WTC11 (cell line): ENCODE data around the gene ACOT4. TPM values are rescaled to one million over a fixed set of nuclear protein-coding genes. Genes with fewer than 3 reads are reported as not detected.

Source experiments
- ATAC-seq: fragments of 200-7000 bp; cut with Tn5 transposase; 2 replicates; pipeline ENCODE4 v1.10.0; 2021; ENCODE audit warnings: mild to moderate bottlenecking, moderate library complexity
- CTCF ChIA-PET: fragments of 300-600 bp; sonication (Branson Sonifier 250); formaldehyde crosslinking; loops from one replicate; lab custom pipeline; 2021; ENCODE audit warnings: antibody characterized with exemption; lab: Charles Lee
- POLR2A ChIA-PET: fragments of 350-600 bp; sonication (Branson Sonifier 250); formaldehyde crosslinking; loops from one replicate; lab custom pipeline; 2021; ENCODE audit warnings: antibody characterized with exemption; lab: Charles Lee
- DNase-seq: peaks from one replicate; pipeline ENCODE4 v3.0.0; 2021; ENCODE audit warnings: low spot score
- H3K27ac Mint-ChIP-seq: 2 replicates; pipeline ENCODE4 v1.8.0; 2021; ENCODE audit warnings: mixed read lengths
- H3K27me3 Mint-ChIP-seq: 2 replicates; pipeline ENCODE4 v1.8.0; 2021; ENCODE audit warnings: low read depth, mild to moderate bottlenecking, moderate library complexity, mixed read lengths
- H3K36me3 Mint-ChIP-seq: 2 replicates; pipeline ENCODE4 v1.8.0; 2021; ENCODE audit warnings: mixed read lengths
- H3K4me1 Mint-ChIP-seq: 2 replicates; pipeline ENCODE4 v1.8.0; 2022; ENCODE audit warnings: mixed read lengths
- H3K4me3 Mint-ChIP-seq: 2 replicates; pipeline ENCODE4 v1.8.0; 2021; ENCODE audit warnings: mild to moderate bottlenecking, moderate library complexity, mixed read lengths
- H3K9me3 Mint-ChIP-seq: 2 replicates; pipeline ENCODE4 v1.8.0; 2021; ENCODE audit warnings: mixed read lengths
- ATF1 ChIP-seq: sonication (generic); formaldehyde crosslinking; IDR thresholded peaks from 2 replicates; pipeline ENCODE4 v1.8.1; 2023; ENCODE audit warnings: mild to moderate bottlenecking, moderate library complexity, missing genetic modification reagents
- ELF4 ChIP-seq: sonication (generic); formaldehyde crosslinking; IDR thresholded peaks from 2 replicates; pipeline ENCODE4 v1.8.1; 2022; ENCODE audit warnings: low read depth, mild to moderate bottlenecking, moderate library complexity, missing genetic modification reagents
- ESRRA ChIP-seq: sonication (generic); formaldehyde crosslinking; IDR thresholded peaks from 2 replicates; pipeline ENCODE4 v1.8.1; 2022; ENCODE audit warnings: mild to moderate bottlenecking, missing genetic modification reagents, borderline replicate concordance
- FOXP1 ChIP-seq: sonication (generic); formaldehyde crosslinking; IDR thresholded peaks from 2 replicates; pipeline ENCODE4 v1.8.0; 2022; ENCODE audit warnings: missing genetic modification reagents, mild to moderate bottlenecking, moderate library complexity, borderline replicate concordance
- GABPB1 ChIP-seq: sonication (generic); formaldehyde crosslinking; IDR thresholded peaks from 2 replicates; pipeline ENCODE4 v1.8.1; 2023; ENCODE audit warnings: mild to moderate bottlenecking, missing genetic modification reagents
- GRHL2 ChIP-seq: fragments of 250-450 bp; sonication (Bioruptor Pico); IDR thresholded peaks from 2 replicates; pipeline ENCODE4 v1.8.0; 2022; ENCODE audit warnings: mild to moderate bottlenecking, moderate library complexity; ENCODE audit not compliant: insufficient replicate concordance, severe bottlenecking
- HMGA2 ChIP-seq: fragments of 250-450 bp; sonication (Bioruptor Pico); IDR thresholded peaks from 2 replicates; pipeline ENCODE4 v1.4.0; 2021; ENCODE audit warnings: mild to moderate bottlenecking, moderate library complexity
- JUN ChIP-seq: sonication (generic); formaldehyde crosslinking; IDR thresholded peaks from 2 replicates; pipeline ENCODE4 v1.8.0; 2023; ENCODE audit warnings: mild to moderate bottlenecking, missing genetic modification reagents
- NFYB ChIP-seq: sonication (generic); formaldehyde crosslinking; conservative IDR thresholded peaks from 2 replicates; pipeline ENCODE4 v1.8.0; 2022; ENCODE audit warnings: low read depth, missing genetic modification reagents
- NR3C1 ChIP-seq: sonication (generic); formaldehyde crosslinking; conservative IDR thresholded peaks from 2 replicates; pipeline ENCODE4 v1.8.1; 2023; ENCODE audit warnings: low read depth, mild to moderate bottlenecking, missing genetic modification reagents
- SMAD3 ChIP-seq: sonication (generic); formaldehyde crosslinking; IDR thresholded peaks from 2 replicates; pipeline ENCODE4 v1.8.0; 2022; ENCODE audit warnings: missing genetic modification reagents, mild to moderate bottlenecking, borderline replicate concordance
- ZBTB21 ChIP-seq: sonication (generic); formaldehyde crosslinking; IDR thresholded peaks from 2 replicates; pipeline ENCODE4 v1.8.1; 2023; ENCODE audit warnings: mild to moderate bottlenecking, missing genetic modification reagents, borderline replicate concordance
- ZNF121 ChIP-seq: sonication (generic); formaldehyde crosslinking; IDR thresholded peaks from 2 replicates; pipeline ENCODE4 v1.8.0; 2023; ENCODE audit warnings: missing genetic modification reagents
- ZNF219 ChIP-seq: sonication (generic); formaldehyde crosslinking; IDR thresholded peaks from 2 replicates; pipeline ENCODE4 v1.8.0; 2023; ENCODE audit warnings: missing genetic modification reagents, mild to moderate bottlenecking, borderline replicate concordance
- ZNF232 ChIP-seq: sonication (generic); formaldehyde crosslinking; IDR thresholded peaks from 2 replicates; pipeline ENCODE4 v1.8.0; 2022; ENCODE audit warnings: mild to moderate bottlenecking, missing genetic modification reagents
- ZNF423 ChIP-seq: fragments of 250-450 bp; sonication (Bioruptor Pico); IDR thresholded peaks from 2 replicates; pipeline ENCODE4 v2.1.2; 2022; ENCODE audit warnings: mild to moderate bottlenecking, moderate library complexity
- total RNA-seq: library from RNA; stranded (reverse); gene quantifications from 3 replicates; pipeline ENCODE4 v1.2.3, GENCODE V29; 2021
- TF ChIP-seq, protein P1 (sequence below): sonication (generic); formaldehyde crosslinking; IDR thresholded peaks from 2 replicates; pipeline ENCODE4 v1.8.0; 2022; ENCODE audit warnings: mild to moderate bottlenecking, missing genetic modification reagents
- TF ChIP-seq, protein P2 (sequence below): sonication (generic); formaldehyde crosslinking; IDR thresholded peaks from 2 replicates; pipeline ENCODE4 v1.8.0; 2022; ENCODE audit warnings: mild to moderate bottlenecking, missing genetic modification reagents
- TF ChIP-seq, protein P3 (sequence below): sonication (generic); formaldehyde crosslinking; IDR thresholded peaks from 2 replicates; pipeline ENCODE4 v1.8.1; 2023; ENCODE audit warnings: mild to moderate bottlenecking, missing genetic modification reagents, moderate library complexity
- TF ChIP-seq, protein P4 (sequence below): sonication (generic); formaldehyde crosslinking; IDR thresholded peaks from 2 replicates; pipeline ENCODE4 v1.8.1; 2023; ENCODE audit warnings: mild to moderate bottlenecking, missing genetic modification reagents, moderate library complexity
- TF ChIP-seq, protein P5 (sequence below): sonication (generic); formaldehyde crosslinking; IDR thresholded peaks from 2 replicates; pipeline ENCODE4 v1.8.0; 2023; ENCODE audit warnings: missing genetic modification reagents, mild to moderate bottlenecking, borderline replicate concordance
- TF ChIP-seq, protein P6 (sequence below): fragments of 250-450 bp; sonication (Bioruptor Pico); IDR thresholded peaks from 2 replicates; pipeline ENCODE4 v1.9.0; 2021; ENCODE audit warnings: moderate library complexity, mild to moderate bottlenecking, inconsistent platforms, borderline replicate concordance
- TF ChIP-seq, protein P7 (sequence below): fragments of 200-600 bp; IDR thresholded peaks from 2 replicates; pipeline ENCODE4 v1.8.0; 2022; ENCODE audit warnings: antibody characterized with exemption

ACOT4 gene
- total RNA-seq, 1 experiment from 2014 or later: 1.6 TPM

DNA sequence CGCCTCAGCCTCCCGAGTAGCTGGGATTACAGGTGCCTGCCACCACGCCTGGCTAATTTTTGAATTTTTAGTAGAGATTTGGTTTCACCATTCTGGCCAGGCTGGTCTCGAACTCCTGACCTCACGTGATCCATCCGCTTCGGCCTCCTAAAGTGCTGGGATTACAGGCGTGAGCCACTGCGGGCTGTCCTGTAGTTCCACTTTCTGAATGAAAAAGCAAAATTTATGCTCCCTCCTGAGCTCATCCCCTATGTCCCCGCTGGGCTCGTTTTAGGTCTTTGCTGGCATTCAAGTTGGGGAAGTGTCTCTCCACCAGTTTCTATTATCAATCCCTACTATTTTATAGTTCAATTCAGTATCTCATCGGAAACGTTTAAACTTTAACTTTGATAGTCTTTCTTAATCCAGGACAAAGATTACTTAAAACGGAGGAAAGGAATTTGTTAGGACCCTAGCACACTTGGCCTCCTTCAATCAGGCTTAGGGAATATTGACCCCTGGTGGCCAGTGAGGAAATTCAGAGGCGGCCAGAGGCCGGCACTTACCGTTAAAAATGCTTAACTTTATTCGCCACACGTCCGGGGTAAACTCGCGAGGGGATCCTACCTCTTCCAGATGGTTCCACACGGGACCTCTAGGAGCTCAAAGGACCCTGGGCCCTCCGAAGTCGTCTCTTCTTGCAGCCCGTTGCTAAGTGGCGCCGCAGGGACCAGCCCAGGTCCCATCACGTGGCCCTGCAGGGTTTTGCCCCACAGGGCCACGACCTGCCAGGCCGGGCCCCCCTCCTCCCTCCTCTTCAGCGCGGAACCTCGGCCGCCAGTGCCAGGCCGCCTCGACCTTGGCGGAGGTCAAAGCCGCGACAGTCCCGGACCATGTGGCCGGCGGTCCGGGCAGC is 41.7 kb downstream of the ACOT4 start:
- Mint-ChIP-seq H3K4me1 (peaks cover 12% of the 10 kb centered on the region), H3K27me3 (peaks cover 2% of the 10 kb centered on the region; the same call in 1 of the 2 replicates), H3K36me3 (no peaks in the 10 kb centered on the region), H3K27ac (peak overlapping the region; percentile 96), H3K4me3 (peak overlapping the region; percentile 77), H3K9me3 (no peaks in the 10 kb centered on the region)
- DNase-seq (peak; percentile 67), ATAC-seq (peak; percentile 61)
- ChIA-PET CTCF (interaction anchor here (0.6 to 3.6 kb wide), 28 partner anchors 11 to 406 kb away, joined by 3 to 66 read pairs (median 4); partner anchors contain the start of genes ACOT2, ACOT4, ACOT6 and NUMB), POLR2A (interaction anchor here (0.6 to 1.1 kb wide), 3 partner anchors 11 to 143 kb away, joined by 3 to 7 read pairs (median 3); partner anchors contain the start of genes DNAL1 and RIOX1)
- TF ChIP-seq JUN (CRISPR knock-in tag): 0 out of 2 replicates have a peak, but pooled peaks have one; percentile 16
- no peak for TF ChIP-seq ELF4 (CRISPR knock-in tag)
- TF ChIP-seq, protein P1, sequence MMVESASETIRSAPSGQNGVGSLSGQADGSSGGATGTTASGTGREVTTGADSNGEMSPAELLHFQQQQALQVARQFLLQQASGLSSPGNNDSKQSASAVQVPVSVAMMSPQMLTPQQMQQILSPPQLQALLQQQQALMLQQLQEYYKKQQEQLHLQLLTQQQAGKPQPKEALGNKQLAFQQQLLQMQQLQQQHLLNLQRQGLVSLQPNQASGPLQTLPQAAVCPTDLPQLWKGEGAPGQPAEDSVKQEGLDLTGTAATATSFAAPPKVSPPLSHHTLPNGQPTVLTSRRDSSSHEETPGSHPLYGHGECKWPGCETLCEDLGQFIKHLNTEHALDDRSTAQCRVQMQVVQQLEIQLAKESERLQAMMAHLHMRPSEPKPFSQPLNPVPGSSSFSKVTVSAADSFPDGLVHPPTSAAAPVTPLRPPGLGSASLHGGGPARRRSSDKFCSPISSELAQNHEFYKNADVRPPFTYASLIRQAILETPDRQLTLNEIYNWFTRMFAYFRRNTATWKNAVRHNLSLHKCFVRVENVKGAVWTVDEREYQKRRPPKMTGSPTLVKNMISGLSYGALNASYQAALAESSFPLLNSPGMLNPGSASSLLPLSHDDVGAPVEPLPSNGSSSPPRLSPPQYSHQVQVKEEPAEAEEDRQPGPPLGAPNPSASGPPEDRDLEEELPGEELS (CRISPR knock-in tag): 0 out of 2 replicates have a peak, but pooled peaks have one; percentile 34
- TF ChIP-seq ZNF232: 0 out of 2 replicates have a peak, but pooled peaks have one; percentile 6
- TF ChIP-seq NR3C1: no peak
- TF ChIP-seq, protein P2, sequence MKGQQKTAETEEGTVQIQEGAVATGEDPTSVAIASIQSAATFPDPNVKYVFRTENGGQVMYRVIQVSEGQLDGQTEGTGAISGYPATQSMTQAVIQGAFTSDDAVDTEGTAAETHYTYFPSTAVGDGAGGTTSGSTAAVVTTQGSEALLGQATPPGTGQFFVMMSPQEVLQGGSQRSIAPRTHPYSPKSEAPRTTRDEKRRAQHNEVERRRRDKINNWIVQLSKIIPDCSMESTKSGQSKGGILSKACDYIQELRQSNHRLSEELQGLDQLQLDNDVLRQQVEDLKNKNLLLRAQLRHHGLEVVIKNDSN (CRISPR knock-in tag): peak; percentile 93
- peak; percentile 38; the same call in 1 of the 2 replicates for TF ChIP-seq ZNF219 (CRISPR knock-in tag)
- TF ChIP-seq SMAD3 (CRISPR knock-in tag): peak; percentile 62; the same call in 1 of the 2 replicates
- TF ChIP-seq, protein P3, sequence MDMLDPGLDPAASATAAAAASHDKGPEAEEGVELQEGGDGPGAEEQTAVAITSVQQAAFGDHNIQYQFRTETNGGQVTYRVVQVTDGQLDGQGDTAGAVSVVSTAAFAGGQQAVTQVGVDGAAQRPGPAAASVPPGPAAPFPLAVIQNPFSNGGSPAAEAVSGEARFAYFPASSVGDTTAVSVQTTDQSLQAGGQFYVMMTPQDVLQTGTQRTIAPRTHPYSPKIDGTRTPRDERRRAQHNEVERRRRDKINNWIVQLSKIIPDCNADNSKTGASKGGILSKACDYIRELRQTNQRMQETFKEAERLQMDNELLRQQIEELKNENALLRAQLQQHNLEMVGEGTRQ (CRISPR knock-in tag): peak; percentile 91
- no peak for TF ChIP-seq GABPB1 (CRISPR knock-in tag)
- no peak for TF ChIP-seq ZNF423 (CRISPR knock-in tag)
- no peak for TF ChIP-seq NFYB
- no peak for TF ChIP-seq ZBTB21 (CRISPR knock-in tag)
- TF ChIP-seq, protein P4, sequence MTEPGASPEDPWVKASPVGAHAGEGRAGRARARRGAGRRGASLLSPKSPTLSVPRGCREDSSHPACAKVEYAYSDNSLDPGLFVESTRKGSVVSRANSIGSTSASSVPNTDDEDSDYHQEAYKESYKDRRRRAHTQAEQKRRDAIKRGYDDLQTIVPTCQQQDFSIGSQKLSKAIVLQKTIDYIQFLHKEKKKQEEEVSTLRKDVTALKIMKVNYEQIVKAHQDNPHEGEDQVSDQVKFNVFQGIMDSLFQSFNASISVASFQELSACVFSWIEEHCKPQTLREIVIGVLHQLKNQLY: no peak
- peak; percentile 59; the same call in 1 of the 2 replicates for TF ChIP-seq FOXP1 (CRISPR knock-in tag)
- no peak for TF ChIP-seq GRHL2 (CRISPR knock-in tag)
- TF ChIP-seq, protein P5, sequence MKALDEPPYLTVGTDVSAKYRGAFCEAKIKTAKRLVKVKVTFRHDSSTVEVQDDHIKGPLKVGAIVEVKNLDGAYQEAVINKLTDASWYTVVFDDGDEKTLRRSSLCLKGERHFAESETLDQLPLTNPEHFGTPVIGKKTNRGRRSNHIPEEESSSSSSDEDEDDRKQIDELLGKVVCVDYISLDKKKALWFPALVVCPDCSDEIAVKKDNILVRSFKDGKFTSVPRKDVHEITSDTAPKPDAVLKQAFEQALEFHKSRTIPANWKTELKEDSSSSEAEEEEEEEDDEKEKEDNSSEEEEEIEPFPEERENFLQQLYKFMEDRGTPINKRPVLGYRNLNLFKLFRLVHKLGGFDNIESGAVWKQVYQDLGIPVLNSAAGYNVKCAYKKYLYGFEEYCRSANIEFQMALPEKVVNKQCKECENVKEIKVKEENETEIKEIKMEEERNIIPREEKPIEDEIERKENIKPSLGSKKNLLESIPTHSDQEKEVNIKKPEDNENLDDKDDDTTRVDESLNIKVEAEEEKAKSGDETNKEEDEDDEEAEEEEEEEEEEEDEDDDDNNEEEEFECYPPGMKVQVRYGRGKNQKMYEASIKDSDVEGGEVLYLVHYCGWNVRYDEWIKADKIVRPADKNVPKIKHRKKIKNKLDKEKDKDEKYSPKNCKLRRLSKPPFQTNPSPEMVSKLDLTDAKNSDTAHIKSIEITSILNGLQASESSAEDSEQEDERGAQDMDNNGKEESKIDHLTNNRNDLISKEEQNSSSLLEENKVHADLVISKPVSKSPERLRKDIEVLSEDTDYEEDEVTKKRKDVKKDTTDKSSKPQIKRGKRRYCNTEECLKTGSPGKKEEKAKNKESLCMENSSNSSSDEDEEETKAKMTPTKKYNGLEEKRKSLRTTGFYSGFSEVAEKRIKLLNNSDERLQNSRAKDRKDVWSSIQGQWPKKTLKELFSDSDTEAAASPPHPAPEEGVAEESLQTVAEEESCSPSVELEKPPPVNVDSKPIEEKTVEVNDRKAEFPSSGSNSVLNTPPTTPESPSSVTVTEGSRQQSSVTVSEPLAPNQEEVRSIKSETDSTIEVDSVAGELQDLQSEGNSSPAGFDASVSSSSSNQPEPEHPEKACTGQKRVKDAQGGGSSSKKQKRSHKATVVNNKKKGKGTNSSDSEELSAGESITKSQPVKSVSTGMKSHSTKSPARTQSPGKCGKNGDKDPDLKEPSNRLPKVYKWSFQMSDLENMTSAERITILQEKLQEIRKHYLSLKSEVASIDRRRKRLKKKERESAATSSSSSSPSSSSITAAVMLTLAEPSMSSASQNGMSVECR (CRISPR knock-in tag): 0 out of 2 replicates have a peak, but pooled peaks have one; percentile 84
- TF ChIP-seq, protein P6, sequence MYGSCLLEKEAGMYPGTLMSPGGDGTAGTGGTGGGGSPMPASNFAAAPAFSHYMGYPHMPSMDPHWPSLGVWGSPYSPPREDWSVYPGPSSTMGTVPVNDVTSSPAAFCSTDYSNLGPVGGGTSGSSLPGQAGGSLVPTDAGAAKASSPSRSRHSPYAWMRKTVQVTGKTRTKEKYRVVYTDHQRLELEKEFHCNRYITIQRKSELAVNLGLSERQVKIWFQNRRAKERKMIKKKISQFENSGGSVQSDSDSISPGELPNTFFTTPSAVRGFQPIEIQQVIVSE: no peak
- TF ChIP-seq ATF1 (CRISPR knock-in tag): no peak
- TF ChIP-seq HMGA2 (CRISPR knock-in tag): no peak
- TF ChIP-seq, protein P7, sequence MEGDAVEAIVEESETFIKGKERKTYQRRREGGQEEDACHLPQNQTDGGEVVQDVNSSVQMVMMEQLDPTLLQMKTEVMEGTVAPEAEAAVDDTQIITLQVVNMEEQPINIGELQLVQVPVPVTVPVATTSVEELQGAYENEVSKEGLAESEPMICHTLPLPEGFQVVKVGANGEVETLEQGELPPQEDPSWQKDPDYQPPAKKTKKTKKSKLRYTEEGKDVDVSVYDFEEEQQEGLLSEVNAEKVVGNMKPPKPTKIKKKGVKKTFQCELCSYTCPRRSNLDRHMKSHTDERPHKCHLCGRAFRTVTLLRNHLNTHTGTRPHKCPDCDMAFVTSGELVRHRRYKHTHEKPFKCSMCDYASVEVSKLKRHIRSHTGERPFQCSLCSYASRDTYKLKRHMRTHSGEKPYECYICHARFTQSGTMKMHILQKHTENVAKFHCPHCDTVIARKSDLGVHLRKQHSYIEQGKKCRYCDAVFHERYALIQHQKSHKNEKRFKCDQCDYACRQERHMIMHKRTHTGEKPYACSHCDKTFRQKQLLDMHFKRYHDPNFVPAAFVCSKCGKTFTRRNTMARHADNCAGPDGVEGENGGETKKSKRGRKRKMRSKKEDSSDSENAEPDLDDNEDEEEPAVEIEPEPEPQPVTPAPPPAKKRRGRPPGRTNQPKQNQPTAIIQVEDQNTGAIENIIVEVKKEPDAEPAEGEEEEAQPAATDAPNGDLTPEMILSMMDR: peak; percentile 65
- no peak for TF ChIP-seq ZNF121 (CRISPR knock-in tag)
- peak; percentile 95; the same call in 1 of the 2 replicates for TF ChIP-seq ESRRA (CRISPR knock-in tag)
